Thyroid gland (tissue), 4 donors: ENCODE results near the gene PRKCZ.

Source experiments
- POLR2A ChIP-seq, 2 donors: fragments of 450-650 bp; IDR thresholded peaks; one replicate each; pipeline ENCODE4 v1.6.1; 2017; ENCODE audit warnings: antibody characterized with exemption in 2 of 2, mild to moderate bottlenecking in 2 of 2, moderate library complexity in 1 of 2
- TF ChIP-seq, protein P1 (sequence below), 6 experiments: fragments of 200-600 bp in 3 of 6; fragments of 450-650 bp in 3 of 6; sonication (generic) in 3 of 6; IDR thresholded peaks; one replicate each; pipeline ENCODE4 v1.5.1; 2016 to 2019; ENCODE audit warnings: antibody characterized with exemption in 6 of 6, mild to moderate bottlenecking in 2 of 6, inconsistent platforms in 1 of 6, moderate library complexity in 1 of 6

GRCh38 chr1:2130156-2130555 is 79.9 kb downstream of the PRKCZ start:
- TF ChIP-seq, protein P1, sequence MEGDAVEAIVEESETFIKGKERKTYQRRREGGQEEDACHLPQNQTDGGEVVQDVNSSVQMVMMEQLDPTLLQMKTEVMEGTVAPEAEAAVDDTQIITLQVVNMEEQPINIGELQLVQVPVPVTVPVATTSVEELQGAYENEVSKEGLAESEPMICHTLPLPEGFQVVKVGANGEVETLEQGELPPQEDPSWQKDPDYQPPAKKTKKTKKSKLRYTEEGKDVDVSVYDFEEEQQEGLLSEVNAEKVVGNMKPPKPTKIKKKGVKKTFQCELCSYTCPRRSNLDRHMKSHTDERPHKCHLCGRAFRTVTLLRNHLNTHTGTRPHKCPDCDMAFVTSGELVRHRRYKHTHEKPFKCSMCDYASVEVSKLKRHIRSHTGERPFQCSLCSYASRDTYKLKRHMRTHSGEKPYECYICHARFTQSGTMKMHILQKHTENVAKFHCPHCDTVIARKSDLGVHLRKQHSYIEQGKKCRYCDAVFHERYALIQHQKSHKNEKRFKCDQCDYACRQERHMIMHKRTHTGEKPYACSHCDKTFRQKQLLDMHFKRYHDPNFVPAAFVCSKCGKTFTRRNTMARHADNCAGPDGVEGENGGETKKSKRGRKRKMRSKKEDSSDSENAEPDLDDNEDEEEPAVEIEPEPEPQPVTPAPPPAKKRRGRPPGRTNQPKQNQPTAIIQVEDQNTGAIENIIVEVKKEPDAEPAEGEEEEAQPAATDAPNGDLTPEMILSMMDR (IDR thresholded peaks at IDR 0.05), result no peak
- no peak for TF ChIP-seq POLR2A (IDR thresholded peaks at IDR 0.05)
